Measurements from ENCODE around the gene CARHSP1.

DNA sequence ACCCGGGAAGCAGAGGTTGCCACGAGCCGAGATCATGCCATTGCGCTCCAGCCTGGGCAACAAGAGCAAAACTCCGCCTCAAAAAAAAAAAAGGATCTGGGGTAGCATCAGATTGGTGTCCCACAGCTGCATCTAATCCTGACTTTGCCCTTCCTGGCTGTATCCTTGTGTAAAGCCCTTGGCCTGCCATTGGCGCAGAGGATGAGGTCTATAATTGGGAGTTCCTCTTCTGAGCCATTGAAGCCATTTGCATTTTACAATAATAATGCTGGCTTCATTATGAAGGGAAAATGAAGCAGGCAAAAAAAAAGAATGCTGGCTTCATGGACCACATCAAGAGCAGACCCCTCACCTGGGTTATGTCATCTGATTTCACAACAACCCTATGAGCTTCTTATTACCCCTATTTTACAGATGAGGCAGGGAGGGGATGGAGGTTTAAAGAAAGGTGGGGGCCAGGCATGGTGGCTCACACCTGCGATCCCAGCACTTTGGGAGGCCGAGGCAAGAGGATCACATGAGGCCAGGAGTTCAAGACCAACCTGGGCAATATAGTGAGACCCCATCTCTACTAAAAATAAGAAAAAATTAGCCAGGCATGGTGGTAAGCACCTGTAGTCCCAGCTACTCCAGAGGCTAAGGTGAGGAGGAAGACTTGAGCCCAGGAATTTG lies 12.2 kb upstream of the CARHSP1 start:
- TF ChIP-seq, protein P1, sequence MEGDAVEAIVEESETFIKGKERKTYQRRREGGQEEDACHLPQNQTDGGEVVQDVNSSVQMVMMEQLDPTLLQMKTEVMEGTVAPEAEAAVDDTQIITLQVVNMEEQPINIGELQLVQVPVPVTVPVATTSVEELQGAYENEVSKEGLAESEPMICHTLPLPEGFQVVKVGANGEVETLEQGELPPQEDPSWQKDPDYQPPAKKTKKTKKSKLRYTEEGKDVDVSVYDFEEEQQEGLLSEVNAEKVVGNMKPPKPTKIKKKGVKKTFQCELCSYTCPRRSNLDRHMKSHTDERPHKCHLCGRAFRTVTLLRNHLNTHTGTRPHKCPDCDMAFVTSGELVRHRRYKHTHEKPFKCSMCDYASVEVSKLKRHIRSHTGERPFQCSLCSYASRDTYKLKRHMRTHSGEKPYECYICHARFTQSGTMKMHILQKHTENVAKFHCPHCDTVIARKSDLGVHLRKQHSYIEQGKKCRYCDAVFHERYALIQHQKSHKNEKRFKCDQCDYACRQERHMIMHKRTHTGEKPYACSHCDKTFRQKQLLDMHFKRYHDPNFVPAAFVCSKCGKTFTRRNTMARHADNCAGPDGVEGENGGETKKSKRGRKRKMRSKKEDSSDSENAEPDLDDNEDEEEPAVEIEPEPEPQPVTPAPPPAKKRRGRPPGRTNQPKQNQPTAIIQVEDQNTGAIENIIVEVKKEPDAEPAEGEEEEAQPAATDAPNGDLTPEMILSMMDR (IDR thresholded peaks at IDR 0.05 in 4 of 5, conservative IDR thresholded peaks at IDR 0.05 in 1 of 5), result no peak
- no peak for TF ChIP-seq POLR2A (IDR thresholded peaks at IDR 0.05)
